HFFc6 (cell line): ENCODE data around the gene MRTFB. TPM values are rescaled to one million over a fixed set of nuclear protein-coding genes. Genes with fewer than 3 reads are reported as not detected.

ENCODE experiments used
- DNase-seq: peaks from one replicate; pipeline ENCODE4 v3.0.0-alpha.2; 2018
- H3K27ac Mint-ChIP-seq: 2 replicates; pipeline ENCODE4 v1.8.0; 2020; ENCODE audit warnings: mild to moderate bottlenecking, mixed read lengths
- H3K27me3 Mint-ChIP-seq: 2 replicates; pipeline ENCODE4 v1.8.0; 2021; ENCODE audit warnings: mild to moderate bottlenecking, moderate library complexity, mixed read lengths; ENCODE audit not compliant: insufficient read depth
- H3K36me3 Mint-ChIP-seq: 2 replicates; pipeline ENCODE4 v1.8.0; 2021; ENCODE audit warnings: low read depth, mixed read lengths
- H3K4me1 Mint-ChIP-seq: 2 replicates; pipeline ENCODE4 v1.8.0; 2020; ENCODE audit warnings: low read depth, mixed read lengths
- H3K4me3 Mint-ChIP-seq: 2 replicates; pipeline ENCODE4 v1.8.0; 2020; ENCODE audit warnings: mild to moderate bottlenecking, moderate library complexity, mixed read lengths
- H3K9me3 Mint-ChIP-seq: 2 replicates; pipeline ENCODE4 v1.8.0; 2020; ENCODE audit warnings: mild to moderate bottlenecking, mixed read lengths
- CTCF ChIP-seq: fragments of 200-600 bp; sonication (generic); IDR thresholded peaks from 2 replicates; pipeline ENCODE4 v1.5.0; 2021; ENCODE audit warnings: antibody characterized with exemption, mild to moderate bottlenecking
- microRNA-seq: library from miRNA; unstranded; fragments of <30 nt; microRNA quantifications from one replicate; pipeline ENCODE4, GENCODE V29; 2019
- total RNA-seq, 6 experiments: library from RNA; stranded (reverse); fragmentation: NEBNext Ultra II Directional; extraction: Animal tissue kit (Norgen Biotek cat#: 25700); gene quantifications; 2 replicates in 1 of 6; 3 replicates in 5 of 6; pipeline ENCODE4 v1.2.3, GENCODE V29; 2021

Gene MRTFB
- total RNA-seq, 6 experiments from 2014 or later = 10.3 to 16.9 (median 14.0) TPM

- no peaks in the 10 kb centered on the region for H3K36me3 Mint-ChIP-seq
- H3K9me3 Mint-ChIP-seq = no peaks in the 10 kb centered on the region
- H3K4me1 Mint-ChIP-seq = peaks cover 62% of the 10 kb centered on the region
- peak overlapping the region; percentile 95 for H3K27ac Mint-ChIP-seq
- no peak for DNase-seq
- no peaks in the 10 kb centered on the region; the same call in 1 of the 2 replicates for H3K27me3 Mint-ChIP-seq
- H3K4me3 Mint-ChIP-seq = peak overlapping the region; percentile 70
- peak; percentile 61 for TF ChIP-seq CTCF
Measured at GRCh38 chr16:14310519-14310991, 239.4 kb downstream of the MRTFB start.

GRCh38 chr16:14314116-14314515 is 243.0 kb downstream of the MRTFB start:
- no peak for DNase-seq
- Mint-ChIP-seq H3K27ac (peak overlapping the region; percentile 12; the same call in 1 of the 2 replicates), H3K4me3 (no peak overlapping the region), H3K4me1 (peaks cover 33% of the 10 kb centered on the region), H3K27me3 (no peaks in the 10 kb centered on the region), H3K9me3 (no peaks in the 10 kb centered on the region), H3K36me3 (peaks cover 4% of the 10 kb centered on the region)
- TF ChIP-seq CTCF = no peak

- Mint-ChIP-seq H3K27ac (no peak overlapping the region), H3K4me1 (peaks cover 16% of the 10 kb centered on the region), H3K4me3 (no peak overlapping the region), H3K27me3 (no peaks in the 10 kb centered on the region), H3K36me3 (peaks cover 16% of the 10 kb centered on the region), H3K9me3 (no peaks in the 10 kb centered on the region)
- DNase-seq = no peak
- no peak for TF ChIP-seq CTCF
Measured at GRCh38 chr16:14315683-14316320, 244.7 kb downstream of the MRTFB start.

Small RNAs within 50 kb of the gene (microRNA-seq; reads per million reads assigned to microRNA genes)
- gene MIR193B (2,083 reads per million, percentile 80 among the genes with 10 or more reads in this experiment), gene MIR365A (63.3 reads per million, percentile 43 among the genes with 10 or more reads in this experiment)

Other genes starting within 250 kb of the MRTFB start
- 10 to 100 TPM; 14.6 to 18.8 (median 15.8) TPM for gene ERCC4, start 151.2 kb upstream of the MRTFB start, total RNA-seq